ENCODE data around the gene ZNF605. TPM values are rescaled to one million over a fixed set of nuclear protein-coding genes. Genes with fewer than 3 reads are reported as not detected.

Gene ZNF605
- total and polyA plus RNA-seq, 2 of the 8 experiments (the other 6 are each of a cell fraction or from before 2014, with no cell fraction given) = 3.6 to 20.3 TPM

DNA sequence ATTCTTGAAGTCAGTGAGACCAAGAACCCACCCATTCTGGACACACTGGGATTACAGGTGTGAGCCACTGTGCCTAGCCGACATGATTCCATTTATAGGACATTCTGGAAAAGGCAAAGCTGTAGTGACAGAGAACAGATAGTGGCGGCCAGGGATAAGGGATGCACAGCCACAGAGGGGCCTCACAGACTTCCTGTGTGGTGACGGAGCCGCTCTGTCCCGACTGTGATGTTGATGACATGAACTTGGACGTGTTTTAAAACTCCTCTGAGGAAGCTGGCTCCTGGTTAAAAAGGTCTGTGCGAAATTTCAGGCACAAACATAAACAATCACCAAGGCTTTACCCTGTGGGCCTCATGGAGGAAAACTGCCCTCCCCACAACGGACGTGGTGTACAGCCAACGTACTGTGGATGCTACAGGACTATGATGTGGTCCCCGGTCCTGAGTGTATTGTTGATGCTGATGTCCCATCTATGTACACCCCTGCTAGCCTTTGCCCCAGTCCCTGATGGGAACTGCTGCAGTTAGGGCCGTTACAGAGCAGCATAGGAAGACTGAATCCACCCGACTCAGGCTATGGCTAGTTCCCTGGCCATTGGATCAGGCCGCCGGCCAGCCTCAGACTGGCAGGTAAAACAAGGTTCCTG lies 15.9 kb downstream of the ZNF605 start:
- Histone ChIP-seq H3K79me2 (ENCODE audit: control insufficient read depth in 1 of 2, insufficient read depth in 2 of 2, low read length in 2 of 2) (no peaks in the 10 kb centered on the region), H3K36me3 (ENCODE audit: control insufficient read depth in 2 of 4, insufficient read depth in 4 of 4, low read length in 3 of 4) (peaks cover 6 to 44% (median 28%) of the 10 kb centered on the region in 4 experiments; a peak in 7 of 8 replicates), H3K27me3 (replicated peaks in 1 of 4; ENCODE audit: control insufficient read depth in 3 of 4, extremely low read depth in 1 of 4, insufficient read depth in 3 of 4, low read length in 3 of 4) (no peaks in the 10 kb centered on the region), H3K56ac (replicated peaks; ENCODE audit: insufficient read length, low read depth, low read length) (no peak overlapping the region), H2AFZ (ENCODE audit: low read length) (no peak overlapping the region), H3K23me2 (ENCODE audit: low read depth, low read length) (no peaks in the 10 kb centered on the region), H3K27ac (ENCODE audit: low read depth, low read length) (no peak overlapping the region), H3K23ac (ENCODE audit: insufficient read length) (no peak overlapping the region), H3K14ac (ENCODE audit: insufficient read length) (no peak overlapping the region), H3K4me3 (ENCODE audit: extremely low read depth in 1 of 4, insufficient read depth in 2 of 4, low read depth in 3 of 4, low read length in 4 of 4) (no peak overlapping the region), H2BK20ac (ENCODE audit: low read length) (no peak overlapping the region), H2BK5ac (ENCODE audit: low read depth, low read length) (no peak overlapping the region), H4K8ac (ENCODE audit: extremely low read depth, insufficient read depth, low read length) (no peak overlapping the region), H3K9me3 (ENCODE audit: insufficient read depth in 2 of 2, low read depth in 1 of 2, low read length in 1 of 2) (peaks cover 35 to 59% of the 10 kb centered on the region in 2 experiments), H3K79me1 (ENCODE audit: low read depth, low read length) (no peaks in the 10 kb centered on the region), H4K5ac (ENCODE audit: insufficient read length, low read depth, low read length) (no peak overlapping the region), H2BK15ac (ENCODE audit: low read length) (no peak overlapping the region), H3K18ac (ENCODE audit: extremely low read depth, low read length) (no peak overlapping the region), H3K9ac (replicated peaks in 1 of 4; ENCODE audit: extremely low read depth in 1 of 4, low read depth in 3 of 4, low read length in 3 of 4) (no peak overlapping the region), H2BK12ac (ENCODE audit: low read depth, low read length) (no peak overlapping the region), H4K20me1 (replicated peaks in 1 of 2; ENCODE audit: control insufficient read depth in 1 of 2, insufficient read depth in 2 of 2, low read length in 2 of 2) (no peaks in the 10 kb centered on the region), H3K4me1 (replicated peaks in 1 of 4; ENCODE audit: control insufficient read depth in 3 of 4, insufficient read depth in 4 of 4, low read length in 3 of 4) (no peaks in the 10 kb centered on the region), H4K91ac (replicated peaks; ENCODE audit: insufficient read length, low read length) (no peak overlapping the region), H3K4me2 (ENCODE audit: insufficient read depth in 1 of 2, low read depth in 2 of 2, low read length in 2 of 2) (no peak overlapping the region), H3K4ac (replicated peaks; ENCODE audit: insufficient read length, low read depth, low read length) (no peak overlapping the region), H2BK120ac (replicated peaks; ENCODE audit: low read depth, low read length) (no peak overlapping the region), H2AK5ac (ENCODE audit: low read depth, low read length) (no peak overlapping the region)
- ChIA-PET POLR2A (ENCODE audit: partially characterized antibody) (interaction anchor here (1.6 kb wide), 1 partner anchor 9 kb away, joined by 3 read pairs; no protein-coding TSS in a partner anchor), CTCF (ENCODE audit: partially characterized antibody) (interaction anchor here (1.0 kb wide), 1 partner anchor 36 kb away, joined by 4 read pairs; no protein-coding TSS in a partner anchor)
- DNase-seq (ENCODE audit: low read depth in 1 of 2, low spot score in 2 of 2) = no peak
- FAIRE-seq = no peak
- 95% methylated on average over 15 of the region's 15 CpGs; no CpG with 5 or more reads in 1 of the 2 experiments for WGBS, 2 experiments (ENCODE audit: extremely low coverage in 1 of 2, insufficient coverage in 1 of 2, insufficient read length in 1 of 2, insufficient replicate concordance in 2 of 2, low coverage in 1 of 2, low lambda C conversion rate in 2 of 2, missing lambda C conversion rate in 1 of 2)
- TF ChIP-seq RBBP5 (IDR thresholded peaks at IDR 0.05; ENCODE audit: borderline replicate concordance, low read depth, low read length) (no peak), CHD1 (IDR thresholded peaks at IDR 0.05; ENCODE audit: low read depth, low read length) (no peak), BCL11A (IDR thresholded peaks at IDR 0.05; ENCODE audit: low read depth in 2 of 2, low read length in 2 of 2) (no peak), EZH2 (IDR thresholded peaks at IDR 0.05; ENCODE audit: low read depth, low read length, severe bottlenecking) (no peak), KDM5A (IDR thresholded peaks at IDR 0.05; ENCODE audit: low read length) (no peak), ASH2L (IDR thresholded peaks at IDR 0.05; ENCODE audit: low read length) (no peak), JUND (IDR thresholded peaks at IDR 0.05; ENCODE audit: low read length) (no peak)
- TF ChIP-seq, protein P1, sequence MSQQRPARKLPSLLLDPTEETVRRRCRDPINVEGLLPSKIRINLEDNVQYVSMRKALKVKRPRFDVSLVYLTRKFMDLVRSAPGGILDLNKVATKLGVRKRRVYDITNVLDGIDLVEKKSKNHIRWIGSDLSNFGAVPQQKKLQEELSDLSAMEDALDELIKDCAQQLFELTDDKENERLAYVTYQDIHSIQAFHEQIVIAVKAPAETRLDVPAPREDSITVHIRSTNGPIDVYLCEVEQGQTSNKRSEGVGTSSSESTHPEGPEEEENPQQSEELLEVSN (IDR thresholded peaks at IDR 0.05) = no peak
